Astrocyte of the cerebellum (primary cell): ENCODE data around the gene DNAJB4.

Source experiments
- DNase-seq: peaks from one replicate; pipeline ENCODE4 v3.0.0-alpha.2; 2011; ENCODE audit warnings: low read depth
- H3K4me3 ChIP-seq: 2 replicates; pipeline ENCODE4 v1.5.1; 2011; ENCODE audit warnings: mild to moderate bottlenecking, low read depth, low read length, moderate library complexity
- CTCF ChIP-seq: IDR thresholded peaks from 2 replicates; pipeline ENCODE4 v1.5.1; 2012; ENCODE audit warnings: low read length, low read depth, moderate library complexity, mild to moderate bottlenecking; ENCODE audit errors: missing control alignments
- in situ Hi-C: cut with HindIII; loops from 2 replicates; pipeline ENCODE4 v1.10.0; 2017; ENCODE audit warnings: low sequenced_read_pairs

Gene DNAJB4

GRCh38 chr1:77966291-77966690 lies 38.4 kb upstream of the DNAJB4 start:
- no peak overlapping the region for H3K4me3 ChIP-seq
- TF ChIP-seq CTCF: no peak
- in situ Hi-C loops: no loop called here
- no peak for DNase-seq

GRCh38 chr1:77970192-77970591 lies 34.5 kb upstream of the DNAJB4 start:
- no peak for DNase-seq
- no peak overlapping the region for H3K4me3 ChIP-seq
- in situ Hi-C loops: no loop called here
- TF ChIP-seq CTCF: no peak

- in situ Hi-C loops: no loop called here
- no peak for TF ChIP-seq CTCF
- DNase-seq: no peak
- H3K4me3 ChIP-seq: no peak overlapping the region
These were observed 32.7 kb upstream of the DNAJB4 start for GRCh38 chr1:77972080-77972479.

- TF ChIP-seq CTCF: no peak
- no peak for DNase-seq
- H3K4me3 ChIP-seq: peak overlapping the region; percentile 22
- in situ Hi-C loops: no loop called here
These were observed 29.4 kb upstream of the DNAJB4 start for GRCh38 chr1:77975386-77975785.

- peak overlapping the region; percentile 60 for H3K4me3 ChIP-seq
- in situ Hi-C loops: no loop called here
- DNase-seq: no peak
- TF ChIP-seq CTCF: no peak
These were observed 28.8 kb upstream of the DNAJB4 start for GRCh38 chr1:77975907-77976306.

GRCh38 chr1:77976433-77977076 lies 28.2 kb upstream of the DNAJB4 start:
- no peak for TF ChIP-seq CTCF
- peak overlapping the region; percentile 60 for H3K4me3 ChIP-seq
- in situ Hi-C loops: no loop called here
- no peak for DNase-seq

GRCh38 chr1:77977989-77978292 lies 26.8 kb upstream of the DNAJB4 start:
- in situ Hi-C loops: no loop called here
- DNase-seq: no peak
- H3K4me3 ChIP-seq: peak overlapping the region; percentile 60
- TF ChIP-seq CTCF: no peak
